ENCODE data around the gene CPNE9.

GRCh38 chr3:9697892-9698291 is 5.7 kb upstream of the CPNE9 start:
- TF ChIP-seq, protein P1, sequence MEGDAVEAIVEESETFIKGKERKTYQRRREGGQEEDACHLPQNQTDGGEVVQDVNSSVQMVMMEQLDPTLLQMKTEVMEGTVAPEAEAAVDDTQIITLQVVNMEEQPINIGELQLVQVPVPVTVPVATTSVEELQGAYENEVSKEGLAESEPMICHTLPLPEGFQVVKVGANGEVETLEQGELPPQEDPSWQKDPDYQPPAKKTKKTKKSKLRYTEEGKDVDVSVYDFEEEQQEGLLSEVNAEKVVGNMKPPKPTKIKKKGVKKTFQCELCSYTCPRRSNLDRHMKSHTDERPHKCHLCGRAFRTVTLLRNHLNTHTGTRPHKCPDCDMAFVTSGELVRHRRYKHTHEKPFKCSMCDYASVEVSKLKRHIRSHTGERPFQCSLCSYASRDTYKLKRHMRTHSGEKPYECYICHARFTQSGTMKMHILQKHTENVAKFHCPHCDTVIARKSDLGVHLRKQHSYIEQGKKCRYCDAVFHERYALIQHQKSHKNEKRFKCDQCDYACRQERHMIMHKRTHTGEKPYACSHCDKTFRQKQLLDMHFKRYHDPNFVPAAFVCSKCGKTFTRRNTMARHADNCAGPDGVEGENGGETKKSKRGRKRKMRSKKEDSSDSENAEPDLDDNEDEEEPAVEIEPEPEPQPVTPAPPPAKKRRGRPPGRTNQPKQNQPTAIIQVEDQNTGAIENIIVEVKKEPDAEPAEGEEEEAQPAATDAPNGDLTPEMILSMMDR (IDR thresholded peaks at IDR 0.05) = no peak
- TF ChIP-seq POLR2A (IDR thresholded peaks at IDR 0.05) (no peak), POLR2AphosphoS5 (IDR thresholded peaks at IDR 0.05) (no peak), EP300 (IDR thresholded peaks at IDR 0.05) (no peak)
